ENCODE measurements around the gene ADA.

The ADA gene

GRCh38 chr20:44627364-44628010, 24.0 kb downstream of the ADA start:
- no peaks in the 10 kb centered on the region for H3K9me3 ChIP-seq (ENCODE audit: control insufficient read depth, low read length)
- 94% methylated on average over 13 of the region's 13 CpGs for WGBS, 2 experiments
- H3K4me1 ChIP-seq (ENCODE audit: control insufficient read depth, insufficient read depth, low read length), result no peaks in the 10 kb centered on the region
- H3K4me3 ChIP-seq (ENCODE audit: insufficient read depth, low read depth, low read length), result no peak overlapping the region
- peaks cover 3% of the 10 kb centered on the region for H3K36me3 ChIP-seq (ENCODE audit: control insufficient read depth, insufficient read depth, low read length)
- H3K27me3 ChIP-seq (ENCODE audit: control insufficient read depth, insufficient read depth, low read length, poor library complexity, severe bottlenecking), result no peaks in the 10 kb centered on the region
- H3K27ac ChIP-seq (ENCODE audit: insufficient read depth, low read depth, low read length, poor library complexity, severe bottlenecking), result no peak overlapping the region

GRCh38 chr20:44626278-44626677, 25.2 kb downstream of the ADA start:
- Histone ChIP-seq H3K36me3 (ENCODE audit: control insufficient read depth, insufficient read depth, low read length) (peaks cover 6% of the 10 kb centered on the region), H3K27me3 (ENCODE audit: control insufficient read depth, insufficient read depth, low read length, poor library complexity, severe bottlenecking) (no peaks in the 10 kb centered on the region), H3K4me3 (ENCODE audit: insufficient read depth, low read depth, low read length) (no peak overlapping the region), H3K4me1 (ENCODE audit: control insufficient read depth, insufficient read depth, low read length) (no peaks in the 10 kb centered on the region), H3K27ac (ENCODE audit: insufficient read depth, low read depth, low read length, poor library complexity, severe bottlenecking) (no peak overlapping the region), H3K9me3 (ENCODE audit: control insufficient read depth, low read length) (no peaks in the 10 kb centered on the region)
- 94 to 98% methylated on average over 6 to 7 of the region's 7 CpGs for WGBS, 2 experiments

GRCh38 chr20:44625361-44625760, 26.1 kb downstream of the ADA start:
- Histone ChIP-seq H3K27me3 (ENCODE audit: control insufficient read depth, insufficient read depth, low read length, poor library complexity, severe bottlenecking) (no peaks in the 10 kb centered on the region), H3K27ac (ENCODE audit: insufficient read depth, low read depth, low read length, poor library complexity, severe bottlenecking) (no peak overlapping the region), H3K9me3 (ENCODE audit: control insufficient read depth, low read length) (no peaks in the 10 kb centered on the region), H3K4me1 (ENCODE audit: control insufficient read depth, insufficient read depth, low read length) (no peaks in the 10 kb centered on the region), H3K36me3 (ENCODE audit: control insufficient read depth, insufficient read depth, low read length) (peaks cover 6% of the 10 kb centered on the region), H3K4me3 (ENCODE audit: insufficient read depth, low read depth, low read length) (no peak overlapping the region)
- 95 to 97% methylated on average over 8 of the region's 8 CpGs for WGBS, 2 experiments

- H3K27ac ChIP-seq (ENCODE audit: insufficient read depth, low read depth, low read length, poor library complexity, severe bottlenecking), result no peak overlapping the region
- H3K27me3 ChIP-seq (ENCODE audit: control insufficient read depth, insufficient read depth, low read length, poor library complexity, severe bottlenecking), result no peaks in the 10 kb centered on the region
- H3K36me3 ChIP-seq (ENCODE audit: control insufficient read depth, insufficient read depth, low read length), result peaks cover 10% of the 10 kb centered on the region
- H3K4me3 ChIP-seq (ENCODE audit: insufficient read depth, low read depth, low read length), result no peak overlapping the region
- H3K9me3 ChIP-seq (ENCODE audit: control insufficient read depth, low read length), result no peaks in the 10 kb centered on the region
- WGBS, 2 experiments, result 90% methylated on average over 6 of the region's 6 CpGs
- H3K4me1 ChIP-seq (ENCODE audit: control insufficient read depth, insufficient read depth, low read length), result no peaks in the 10 kb centered on the region
Measured at GRCh38 chr20:44624743-44625271, 26.7 kb downstream of the ADA start.

GRCh38 chr20:44624152-44624551, 27.3 kb downstream of the ADA start:
- Histone ChIP-seq H3K9me3 (ENCODE audit: control insufficient read depth, low read length) (no peaks in the 10 kb centered on the region), H3K27me3 (ENCODE audit: control insufficient read depth, insufficient read depth, low read length, poor library complexity, severe bottlenecking) (no peaks in the 10 kb centered on the region), H3K27ac (ENCODE audit: insufficient read depth, low read depth, low read length, poor library complexity, severe bottlenecking) (no peak overlapping the region), H3K4me3 (ENCODE audit: insufficient read depth, low read depth, low read length) (no peak overlapping the region), H3K4me1 (ENCODE audit: control insufficient read depth, insufficient read depth, low read length) (no peaks in the 10 kb centered on the region), H3K36me3 (ENCODE audit: control insufficient read depth, insufficient read depth, low read length) (peaks cover 10% of the 10 kb centered on the region)
- 92 to 94% methylated on average over 4 of the region's 4 CpGs for WGBS, 2 experiments

GRCh38 chr20:44622501-44623270, 28.8 kb downstream of the ADA start:
- WGBS, 2 experiments, result 91% methylated on average over 19 of the region's 19 CpGs
- Histone ChIP-seq H3K27ac (ENCODE audit: insufficient read depth, low read depth, low read length, poor library complexity, severe bottlenecking) (no peak overlapping the region), H3K4me1 (ENCODE audit: control insufficient read depth, insufficient read depth, low read length) (no peaks in the 10 kb centered on the region), H3K36me3 (ENCODE audit: control insufficient read depth, insufficient read depth, low read length) (peaks cover 10% of the 10 kb centered on the region), H3K9me3 (ENCODE audit: control insufficient read depth, low read length) (no peaks in the 10 kb centered on the region), H3K4me3 (ENCODE audit: insufficient read depth, low read depth, low read length) (no peak overlapping the region), H3K27me3 (ENCODE audit: control insufficient read depth, insufficient read depth, low read length, poor library complexity, severe bottlenecking) (no peaks in the 10 kb centered on the region)

GRCh38 chr20:44621939-44622338, 29.6 kb downstream of the ADA start:
- 95 to 97% methylated on average over 8 of the region's 8 CpGs for WGBS, 2 experiments
- H3K4me1 ChIP-seq (ENCODE audit: control insufficient read depth, insufficient read depth, low read length), result no peaks in the 10 kb centered on the region
- no peak overlapping the region for H3K4me3 ChIP-seq (ENCODE audit: insufficient read depth, low read depth, low read length)

GRCh38 chr20:44621325-44621724, 30.2 kb downstream of the ADA start:
- Histone ChIP-seq H3K36me3 (ENCODE audit: control insufficient read depth, insufficient read depth, low read length) (peaks cover 12% of the 10 kb centered on the region), H3K4me3 (ENCODE audit: insufficient read depth, low read depth, low read length) (no peak overlapping the region), H3K27me3 (ENCODE audit: control insufficient read depth, insufficient read depth, low read length, poor library complexity, severe bottlenecking) (no peaks in the 10 kb centered on the region), H3K4me1 (ENCODE audit: control insufficient read depth, insufficient read depth, low read length) (peaks cover 4% of the 10 kb centered on the region), H3K27ac (ENCODE audit: insufficient read depth, low read depth, low read length, poor library complexity, severe bottlenecking) (no peak overlapping the region), H3K9me3 (ENCODE audit: control insufficient read depth, low read length) (no peaks in the 10 kb centered on the region)
- WGBS, 2 experiments, result 93% methylated on average over 5 of the region's 5 CpGs

More at GRCh38 chr20:44621939-44622338, 29.6 kb downstream of the ADA start:
- no peaks in the 10 kb centered on the region for H3K9me3 ChIP-seq (ENCODE audit: control insufficient read depth, low read length)
- H3K27ac ChIP-seq (ENCODE audit: insufficient read depth, low read depth, low read length, poor library complexity, severe bottlenecking), result no peak overlapping the region
- H3K36me3 ChIP-seq (ENCODE audit: control insufficient read depth, insufficient read depth, low read length), result peaks cover 12% of the 10 kb centered on the region
- no peaks in the 10 kb centered on the region for H3K27me3 ChIP-seq (ENCODE audit: control insufficient read depth, insufficient read depth, low read length, poor library complexity, severe bottlenecking)

- Histone ChIP-seq H3K4me1 (ENCODE audit: control insufficient read depth, insufficient read depth, low read length) (peaks cover 5% of the 10 kb centered on the region), H3K9me3 (ENCODE audit: control insufficient read depth, low read length) (no peaks in the 10 kb centered on the region), H3K27me3 (ENCODE audit: control insufficient read depth, insufficient read depth, low read length, poor library complexity, severe bottlenecking) (no peaks in the 10 kb centered on the region), H3K27ac (ENCODE audit: insufficient read depth, low read depth, low read length, poor library complexity, severe bottlenecking) (no peak overlapping the region), H3K4me3 (ENCODE audit: insufficient read depth, low read depth, low read length) (no peak overlapping the region), H3K36me3 (ENCODE audit: control insufficient read depth, insufficient read depth, low read length) (peaks cover 12% of the 10 kb centered on the region)
- whole genome bisulfite sequencing, 2 experiments, result 92 to 96% methylated on average over 5 of the region's 5 CpGs
Measured at GRCh38 chr20:44620030-44620429, 31.5 kb downstream of the ADA start.

GRCh38 chr20:44619294-44619693, 32.2 kb downstream of the ADA start:
- WGBS, 2 experiments, result 95 to 98% methylated on average over 7 of the region's 7 CpGs
- Histone ChIP-seq H3K4me1 (ENCODE audit: control insufficient read depth, insufficient read depth, low read length) (peaks cover 5% of the 10 kb centered on the region), H3K36me3 (ENCODE audit: control insufficient read depth, insufficient read depth, low read length) (peaks cover 12% of the 10 kb centered on the region), H3K9me3 (ENCODE audit: control insufficient read depth, low read length) (no peaks in the 10 kb centered on the region), H3K27ac (ENCODE audit: insufficient read depth, low read depth, low read length, poor library complexity, severe bottlenecking) (no peak overlapping the region), H3K4me3 (ENCODE audit: insufficient read depth, low read depth, low read length) (no peak overlapping the region), H3K27me3 (ENCODE audit: control insufficient read depth, insufficient read depth, low read length, poor library complexity, severe bottlenecking) (no peaks in the 10 kb centered on the region)
